SH-SY5Y (cell line): ENCODE results near the gene SERINC4.

Experiments
- GATA2 ChIP-seq: IDR thresholded peaks from 2 replicates; pipeline ENCODE4 v1.6.1; 2011; ENCODE audit warnings: mild to moderate bottlenecking, low read depth, low read length
- GATA3 ChIP-seq: IDR thresholded peaks from 2 replicates; pipeline ENCODE4 v1.6.1; 2011; ENCODE audit warnings: low read depth, mild to moderate bottlenecking, low read length, moderate library complexity

DNA sequence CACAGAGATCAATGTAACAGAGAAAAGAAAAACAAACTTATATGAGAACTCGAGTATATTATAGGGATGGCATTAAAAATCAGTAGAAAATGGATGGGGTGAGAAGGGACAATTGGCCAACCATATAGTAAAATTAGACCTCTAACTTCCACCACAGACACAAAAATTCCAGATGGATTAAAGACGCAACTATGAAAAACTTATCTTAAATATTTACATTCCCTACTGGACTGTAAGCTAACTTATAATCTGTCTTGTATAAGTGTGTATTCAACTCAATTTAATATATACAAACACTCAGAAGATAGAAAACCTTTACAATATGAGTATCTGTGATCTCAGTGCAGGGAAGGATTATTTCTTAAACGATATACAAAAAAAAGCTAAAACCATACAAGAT is 21.5 kb upstream of the SERINC4 start:
- TF ChIP-seq GATA3 = no peak
- no peak for TF ChIP-seq GATA2
